ENCODE measurements around the gene PTPRO.

DNA sequence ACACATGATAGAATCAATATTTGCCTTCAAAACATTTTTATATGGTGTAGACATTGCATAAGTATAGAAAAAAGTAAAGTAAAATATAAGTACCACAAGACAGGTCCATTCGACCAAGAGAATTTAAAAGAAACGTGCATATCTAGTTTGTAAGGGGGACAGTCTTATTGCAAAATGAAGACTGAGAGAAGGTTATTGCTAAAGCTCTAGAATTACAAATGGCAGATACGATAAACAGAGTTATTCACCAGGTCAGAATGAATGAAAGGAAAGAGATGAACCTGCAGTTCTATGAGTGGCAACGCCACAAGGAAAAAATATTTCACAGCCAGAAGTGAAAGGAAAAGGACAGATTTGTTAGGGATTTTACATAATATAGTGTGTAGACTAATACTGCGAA lies 224.8 kb downstream of the PTPRO start:
- TF ChIP-seq POLR2A (IDR thresholded peaks at IDR 0.05; ENCODE audit: low read length), result no peak
- no peak for TF ChIP-seq GATA1 (IDR thresholded peaks at IDR 0.05; ENCODE audit: low read depth, low read length)
